Measurements from ENCODE around the gene MSH3.
"Not testable (repeated sequence)": the region's sequence is repeated elsewhere in the genome, so short reads cannot be mapped to it uniquely, and the experiment has no call there.

Gene MSH3

GRCh38 chr5:80705216-80705769 lies 50.8 kb downstream of the MSH3 start:
- no peak for DNase-seq (ENCODE audit: low read depth in 2 of 2, low spot score in 1 of 2)

- no peak for DNase-seq (ENCODE audit: low read depth in 2 of 2, low spot score in 1 of 2)
These were observed 51.3 kb downstream of the MSH3 start for GRCh38 chr5:80705801-80706200.

- DNase-seq (ENCODE audit: low read depth in 2 of 2, low spot score in 1 of 2), result no peak
These were observed 52.5 kb downstream of the MSH3 start for GRCh38 chr5:80706835-80707447.

- DNase-seq (ENCODE audit: low read depth in 2 of 2, low spot score in 1 of 2), result no peak
These were observed 53.2 kb downstream of the MSH3 start for GRCh38 chr5:80707645-80708044.

- DNase-seq (ENCODE audit: low read depth in 2 of 2, low spot score in 1 of 2), result no peak
These were observed 56.8 kb downstream of the MSH3 start for GRCh38 chr5:80711216-80711615.

- no peak for DNase-seq (ENCODE audit: low read depth in 2 of 2, low spot score in 1 of 2)
These were observed 57.5 kb downstream of the MSH3 start for GRCh38 chr5:80711938-80712337.

- no peak for DNase-seq (ENCODE audit: low read depth in 2 of 2, low spot score in 1 of 2)
These were observed 58.5 kb downstream of the MSH3 start for GRCh38 chr5:80712919-80713318.

- no peak for DNase-seq (ENCODE audit: low read depth in 2 of 2, low spot score in 1 of 2)
These were observed 59.2 kb downstream of the MSH3 start for GRCh38 chr5:80713631-80714030.

- DNase-seq (ENCODE audit: low read depth in 2 of 2, low spot score in 1 of 2), result no peak
These were observed 60.3 kb downstream of the MSH3 start for GRCh38 chr5:80714570-80715298.

GRCh38 chr5:80715887-80716286 lies 61.4 kb downstream of the MSH3 start:
- DNase-seq (ENCODE audit: low read depth in 2 of 2, low spot score in 1 of 2), result no peak

GRCh38 chr5:80720181-80720580 lies 65.7 kb downstream of the MSH3 start:
- no peak for DNase-seq (ENCODE audit: low read depth in 2 of 2, low spot score in 1 of 2)

GRCh38 chr5:80722916-80723315 lies 68.5 kb downstream of the MSH3 start:
- no peak for DNase-seq (ENCODE audit: low read depth in 2 of 2, low spot score in 1 of 2)

- no peak for DNase-seq (ENCODE audit: low read depth in 2 of 2, low spot score in 1 of 2)
These were observed 71.0 kb downstream of the MSH3 start for GRCh38 chr5:80725446-80725845.

GRCh38 chr5:80736730-80737129 lies 82.3 kb downstream of the MSH3 start:
- no peak for DNase-seq (ENCODE audit: low read depth in 2 of 2, low spot score in 1 of 2)

GRCh38 chr5:80738466-80738865 lies 84.0 kb downstream of the MSH3 start:
- DNase-seq (ENCODE audit: low read depth in 2 of 2, low spot score in 1 of 2), result no peak

GRCh38 chr5:80739057-80739456 lies 84.6 kb downstream of the MSH3 start:
- DNase-seq (ENCODE audit: low read depth in 2 of 2, low spot score in 1 of 2), result no peak

- DNase-seq (ENCODE audit: low read depth in 2 of 2, low spot score in 1 of 2), result no peak
These were observed 85.0 kb downstream of the MSH3 start for GRCh38 chr5:80739496-80739895.

GRCh38 chr5:80739898-80740297 lies 85.4 kb downstream of the MSH3 start:
- no peak for DNase-seq (ENCODE audit: low read depth in 2 of 2, low spot score in 1 of 2)

GRCh38 chr5:80740488-80740887 lies 86.0 kb downstream of the MSH3 start:
- DNase-seq (ENCODE audit: low read depth in 2 of 2, low spot score in 1 of 2), result not testable (repeated sequence)

- DNase-seq (ENCODE audit: low read depth in 2 of 2, low spot score in 1 of 2), result no peak
These were observed 86.5 kb downstream of the MSH3 start for GRCh38 chr5:80740999-80741398.

GRCh38 chr5:80744149-80744548 lies 89.7 kb downstream of the MSH3 start:
- no peak for DNase-seq (ENCODE audit: low read depth in 2 of 2, low spot score in 1 of 2)

GRCh38 chr5:80745490-80745889 lies 91.0 kb downstream of the MSH3 start:
- DNase-seq (ENCODE audit: low read depth in 2 of 2, low spot score in 1 of 2), result no peak

- no peak for DNase-seq (ENCODE audit: low read depth in 2 of 2, low spot score in 1 of 2)
These were observed 93.5 kb downstream of the MSH3 start for GRCh38 chr5:80747922-80748321.
